Effector CD4-positive, alpha-beta T cell (primary cell): ENCODE results near the gene TRAPPC8.

Source experiments
- DNase-seq: peaks from one replicate; pipeline ENCODE4 v3.0.0-alpha.2; 2020

The TRAPPC8 gene

DNA sequence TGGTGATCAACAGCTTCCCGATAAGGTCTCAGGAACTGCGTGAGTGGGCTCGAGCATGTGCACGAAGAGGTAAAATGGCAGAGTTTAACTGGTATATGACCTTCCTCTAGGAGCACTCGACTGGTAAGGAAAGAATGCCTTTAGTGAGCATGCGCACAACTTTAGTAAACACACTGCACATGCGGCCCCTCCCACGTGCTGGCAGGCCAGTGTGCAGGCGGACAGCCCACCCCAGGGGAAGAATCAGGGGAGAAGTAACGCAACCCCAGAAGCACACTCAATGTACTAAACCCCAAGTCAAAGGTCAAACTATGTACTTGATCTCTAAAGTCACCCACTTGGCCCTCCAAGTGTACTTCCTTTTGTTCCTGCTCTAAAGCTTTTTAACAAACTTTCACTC, 153.5 kb downstream of the TRAPPC8 start:
- no peak for DNase-seq

- no peak for DNase-seq
These were observed 159.9 kb downstream of the TRAPPC8 start for GRCh38 chr18:31783059-31783458.
